ENCODE results near the gene LRIF1.

DNA sequence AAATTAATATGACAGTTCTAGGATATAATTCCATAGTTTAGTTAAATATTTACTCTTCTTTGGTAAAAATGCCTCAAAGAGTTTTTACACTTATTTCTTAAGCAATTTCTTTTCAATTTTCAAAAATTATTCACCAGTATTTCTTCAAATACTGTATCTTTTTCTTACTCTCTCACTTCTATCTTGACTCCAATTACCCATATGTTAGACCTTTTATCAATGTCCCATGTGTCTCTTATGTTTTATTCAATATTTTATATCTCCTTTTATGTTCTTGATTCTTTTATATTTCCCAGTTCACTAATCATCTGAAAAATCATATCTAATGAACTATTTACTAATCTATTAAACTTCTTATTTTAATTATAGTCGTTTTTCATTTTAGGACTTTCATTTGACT, 11.5 kb upstream of the LRIF1 start:
- TF ChIP-seq, protein P1, sequence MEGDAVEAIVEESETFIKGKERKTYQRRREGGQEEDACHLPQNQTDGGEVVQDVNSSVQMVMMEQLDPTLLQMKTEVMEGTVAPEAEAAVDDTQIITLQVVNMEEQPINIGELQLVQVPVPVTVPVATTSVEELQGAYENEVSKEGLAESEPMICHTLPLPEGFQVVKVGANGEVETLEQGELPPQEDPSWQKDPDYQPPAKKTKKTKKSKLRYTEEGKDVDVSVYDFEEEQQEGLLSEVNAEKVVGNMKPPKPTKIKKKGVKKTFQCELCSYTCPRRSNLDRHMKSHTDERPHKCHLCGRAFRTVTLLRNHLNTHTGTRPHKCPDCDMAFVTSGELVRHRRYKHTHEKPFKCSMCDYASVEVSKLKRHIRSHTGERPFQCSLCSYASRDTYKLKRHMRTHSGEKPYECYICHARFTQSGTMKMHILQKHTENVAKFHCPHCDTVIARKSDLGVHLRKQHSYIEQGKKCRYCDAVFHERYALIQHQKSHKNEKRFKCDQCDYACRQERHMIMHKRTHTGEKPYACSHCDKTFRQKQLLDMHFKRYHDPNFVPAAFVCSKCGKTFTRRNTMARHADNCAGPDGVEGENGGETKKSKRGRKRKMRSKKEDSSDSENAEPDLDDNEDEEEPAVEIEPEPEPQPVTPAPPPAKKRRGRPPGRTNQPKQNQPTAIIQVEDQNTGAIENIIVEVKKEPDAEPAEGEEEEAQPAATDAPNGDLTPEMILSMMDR (IDR thresholded peaks at IDR 0.05) = no peak
- TF ChIP-seq POLR2A (IDR thresholded peaks at IDR 0.05) = no peak

All from uterus (tissue), 2 donors.